PC-9 (cell line): ENCODE results near the gene MAP9.

Source experiments
- EZH2 ChIP-seq: fragments of 200-600 bp; sonication (generic); IDR thresholded peaks from 2 replicates; pipeline ENCODE4 v1.8.0; 2017; ENCODE audit warnings: antibody characterized with exemption, low read depth
- TF ChIP-seq, protein P1 (sequence below): fragments of 200-600 bp; sonication (generic); conservative IDR thresholded peaks from 2 replicates; pipeline ENCODE4 v1.6.1; 2017; ENCODE audit warnings: mixed run types, antibody characterized with exemption, mild to moderate bottlenecking, moderate library complexity

DNA sequence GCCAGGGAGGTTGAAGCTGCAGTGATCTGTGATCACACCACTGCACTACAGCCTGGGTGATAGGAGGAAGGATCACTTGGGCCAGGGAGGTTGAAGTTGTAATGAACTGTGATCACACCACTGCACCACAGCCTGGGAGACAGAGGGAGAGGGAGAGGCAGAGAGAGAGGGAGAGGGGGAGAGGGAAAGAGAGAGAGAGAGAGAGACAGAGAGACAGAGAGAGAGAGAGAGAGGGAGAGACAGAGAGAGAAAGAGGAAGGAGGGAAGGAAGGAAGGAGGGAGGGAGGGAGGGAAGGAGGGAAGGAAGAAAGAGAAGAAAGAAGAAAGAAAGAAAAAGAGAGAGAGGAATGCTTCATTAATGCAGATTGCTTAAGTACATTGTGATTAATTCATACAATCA lies 15.2 kb upstream of the MAP9 start:
- TF ChIP-seq, protein P1, sequence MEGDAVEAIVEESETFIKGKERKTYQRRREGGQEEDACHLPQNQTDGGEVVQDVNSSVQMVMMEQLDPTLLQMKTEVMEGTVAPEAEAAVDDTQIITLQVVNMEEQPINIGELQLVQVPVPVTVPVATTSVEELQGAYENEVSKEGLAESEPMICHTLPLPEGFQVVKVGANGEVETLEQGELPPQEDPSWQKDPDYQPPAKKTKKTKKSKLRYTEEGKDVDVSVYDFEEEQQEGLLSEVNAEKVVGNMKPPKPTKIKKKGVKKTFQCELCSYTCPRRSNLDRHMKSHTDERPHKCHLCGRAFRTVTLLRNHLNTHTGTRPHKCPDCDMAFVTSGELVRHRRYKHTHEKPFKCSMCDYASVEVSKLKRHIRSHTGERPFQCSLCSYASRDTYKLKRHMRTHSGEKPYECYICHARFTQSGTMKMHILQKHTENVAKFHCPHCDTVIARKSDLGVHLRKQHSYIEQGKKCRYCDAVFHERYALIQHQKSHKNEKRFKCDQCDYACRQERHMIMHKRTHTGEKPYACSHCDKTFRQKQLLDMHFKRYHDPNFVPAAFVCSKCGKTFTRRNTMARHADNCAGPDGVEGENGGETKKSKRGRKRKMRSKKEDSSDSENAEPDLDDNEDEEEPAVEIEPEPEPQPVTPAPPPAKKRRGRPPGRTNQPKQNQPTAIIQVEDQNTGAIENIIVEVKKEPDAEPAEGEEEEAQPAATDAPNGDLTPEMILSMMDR, result no peak
- TF ChIP-seq EZH2, result no peak
